ENCODE results near the gene HBE1. TPM values are rescaled to one million over a fixed set of nuclear protein-coding genes. Genes with fewer than 3 reads are reported as not detected.
"Not testable (repeated sequence)": the region's sequence is repeated elsewhere in the genome, so short reads cannot be mapped to it uniquely, and the experiment has no call there.

HBE1 gene
- total and polyA plus RNA-seq, 2 donors (not counting 1 experiment from before 2014, with no cell fraction given): not detected

DNA sequence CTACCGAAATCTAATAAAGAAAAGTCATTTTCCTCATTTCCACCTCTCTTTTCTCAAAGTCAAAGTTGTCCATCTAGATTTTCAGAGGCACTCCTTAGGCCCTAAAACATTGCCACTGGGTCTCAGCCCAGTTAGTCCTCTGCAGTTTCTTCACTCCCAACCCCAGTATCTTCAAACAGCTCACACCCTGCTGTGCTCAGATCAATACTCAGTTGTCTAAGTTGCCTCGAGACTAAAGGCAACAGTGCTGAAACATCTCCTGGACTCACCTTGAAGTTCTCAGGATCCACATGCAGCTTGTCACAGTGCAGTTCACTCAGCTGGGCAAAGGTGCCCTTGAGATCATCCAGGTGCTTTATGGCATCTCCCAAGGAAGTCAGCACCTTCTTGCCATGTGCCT lies 15.7 kb downstream of the HBE1 start:
- H4K20me1 ChIP-seq (ENCODE audit: control insufficient read depth, insufficient read depth, low read length, poor library complexity, severe bottlenecking); H3K27ac Mint-ChIP-seq; H3K9me3 ChIP-seq (ENCODE audit: control extremely low read depth in 1 of 3, control insufficient read depth in 2 of 3, insufficient read depth in 1 of 3, low read length in 2 of 3); H3K9ac ChIP-seq (ENCODE audit: low read length); H3K4me3 ChIP-seq (ENCODE audit: control extremely low read depth in 1 of 5, extremely low read depth in 1 of 5, insufficient read depth in 1 of 5, low read depth in 2 of 5, low read length in 4 of 5); ATAC-seq (ENCODE audit: low read depth); H3K27ac ChIP-seq (ENCODE audit: low read length in 2 of 2); intact Hi-C loops (cut with micrococcal nuclease); DNase-seq; H3K4me3 Mint-ChIP-seq; H3K4me1 ChIP-seq (ENCODE audit: control insufficient read depth in 2 of 2, insufficient read depth in 2 of 2, low read length in 2 of 2); H2AFZ ChIP-seq (ENCODE audit: insufficient read depth, low read depth, low read length, poor library complexity, severe bottlenecking); POLR2A ChIA-PET; H3K4me2 ChIP-seq (replicated peaks; ENCODE audit: low read depth, low read length, poor library complexity, severe bottlenecking); CTCF ChIA-PET; H3K9me3 Mint-ChIP-seq (ENCODE audit: insufficient read depth); H3K4me1 Mint-ChIP-seq; H3K27me3 ChIP-seq (replicated peaks in 1 of 4; ENCODE audit: control extremely low read depth in 1 of 4, control insufficient read depth in 3 of 4, insufficient read depth in 4 of 4, low read length in 3 of 4); H3K79me2 ChIP-seq (ENCODE audit: control insufficient read depth, insufficient read depth, low read length); H3K36me3 ChIP-seq (replicated peaks in 1 of 2; ENCODE audit: control extremely low read depth in 1 of 2, control insufficient read depth in 1 of 2, extremely low read depth in 1 of 2, insufficient read depth in 2 of 2, low read length in 1 of 2): not testable (repeated sequence)
- 88% methylated on average over 1 of the region's 2 CpGs for WGBS (ENCODE audit: insufficient coverage)
- H3K27me3 Mint-ChIP-seq: peaks cover 18% of the 10 kb centered on the region

DNA sequence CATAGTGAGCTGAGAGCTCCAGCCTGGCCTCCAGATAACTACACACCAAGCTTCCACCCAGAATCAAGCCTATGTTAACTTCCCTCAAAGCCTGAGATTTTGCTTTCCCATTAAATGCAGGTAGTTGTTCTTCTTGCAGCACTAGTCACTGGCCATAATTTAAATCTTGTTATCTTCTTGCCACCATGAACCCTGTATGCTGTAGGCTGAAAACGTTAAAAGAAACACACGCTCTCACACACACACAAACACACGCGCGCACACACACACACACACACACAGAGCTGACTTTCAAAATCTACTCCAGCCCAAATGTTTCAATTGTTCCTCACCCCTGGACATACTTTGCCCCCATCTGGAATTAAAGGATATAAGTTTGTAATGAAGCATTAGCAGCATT lies 16.3 kb downstream of the HBE1 start:
- H3K27me3 ChIP-seq (replicated peaks in 1 of 4; ENCODE audit: control extremely low read depth in 1 of 4, control insufficient read depth in 3 of 4, insufficient read depth in 4 of 4, low read length in 3 of 4); DNase-seq; H3K4me1 ChIP-seq (ENCODE audit: control insufficient read depth in 2 of 2, insufficient read depth in 2 of 2, low read length in 2 of 2); POLR2A ChIA-PET; H3K4me2 ChIP-seq (replicated peaks; ENCODE audit: low read depth, low read length, poor library complexity, severe bottlenecking); ATAC-seq (ENCODE audit: low read depth); H3K4me1 Mint-ChIP-seq; H3K9ac ChIP-seq (ENCODE audit: low read length); H2AFZ ChIP-seq (ENCODE audit: insufficient read depth, low read depth, low read length, poor library complexity, severe bottlenecking); CTCF ChIA-PET; H3K9me3 ChIP-seq (ENCODE audit: control extremely low read depth in 1 of 3, control insufficient read depth in 2 of 3, insufficient read depth in 1 of 3, low read length in 2 of 3); H3K27ac ChIP-seq (ENCODE audit: low read length in 2 of 2); intact Hi-C loops (cut with micrococcal nuclease); H3K4me3 Mint-ChIP-seq; H3K27ac Mint-ChIP-seq; H3K9me3 Mint-ChIP-seq (ENCODE audit: insufficient read depth); H4K20me1 ChIP-seq (ENCODE audit: control insufficient read depth, insufficient read depth, low read length, poor library complexity, severe bottlenecking); H3K36me3 ChIP-seq (replicated peaks in 1 of 2; ENCODE audit: control extremely low read depth in 1 of 2, control insufficient read depth in 1 of 2, extremely low read depth in 1 of 2, insufficient read depth in 2 of 2, low read length in 1 of 2); H3K4me3 ChIP-seq (ENCODE audit: control extremely low read depth in 1 of 5, extremely low read depth in 1 of 5, insufficient read depth in 1 of 5, low read depth in 2 of 5, low read length in 4 of 5); H3K79me2 ChIP-seq (ENCODE audit: control insufficient read depth, insufficient read depth, low read length): not testable (repeated sequence)
- no CpG with 5 or more reads among the region's 5 CpGs for WGBS (ENCODE audit: insufficient coverage)
- H3K27me3 Mint-ChIP-seq: peaks cover 18% of the 10 kb centered on the region

DNA sequence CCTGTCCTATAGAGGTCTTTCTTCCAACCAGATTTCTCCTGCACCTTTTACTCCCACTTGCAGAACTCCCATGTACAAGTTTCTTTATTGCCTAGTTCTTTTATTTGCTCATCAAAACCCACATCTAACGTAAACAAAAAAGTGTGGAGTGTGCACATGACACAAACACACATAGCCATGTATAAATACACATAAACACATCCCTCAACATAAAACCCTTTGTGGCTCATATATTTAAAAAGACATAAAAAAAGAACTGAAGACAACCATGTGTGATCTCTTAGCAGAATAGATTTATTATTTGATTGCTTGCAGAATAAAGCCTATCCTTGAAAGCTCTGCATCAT lies 16.9 kb downstream of the HBE1 start:
- ATAC-seq (ENCODE audit: low read depth): no peak
- no peaks in the 10 kb centered on the region for H3K9me3 ChIP-seq (ENCODE audit: control extremely low read depth in 1 of 3, control insufficient read depth in 2 of 3, insufficient read depth in 1 of 3, low read length in 2 of 3)
- CTCF ChIA-PET: no interaction called here
- no peak overlapping the region for H3K4me3 ChIP-seq (ENCODE audit: control extremely low read depth in 1 of 5, extremely low read depth in 1 of 5, insufficient read depth in 1 of 5, low read depth in 2 of 5, low read length in 4 of 5)
- no peak overlapping the region for H3K4me2 ChIP-seq (replicated peaks; ENCODE audit: low read depth, low read length, poor library complexity, severe bottlenecking)
- H3K79me2 ChIP-seq (ENCODE audit: control insufficient read depth, insufficient read depth, low read length): no peaks in the 10 kb centered on the region
- H3K27me3 ChIP-seq (replicated peaks in 1 of 4; ENCODE audit: control extremely low read depth in 1 of 4, control insufficient read depth in 3 of 4, insufficient read depth in 4 of 4, low read length in 3 of 4): no peaks in the 10 kb centered on the region
- H4K20me1 ChIP-seq (ENCODE audit: control insufficient read depth, insufficient read depth, low read length, poor library complexity, severe bottlenecking): no peaks in the 10 kb centered on the region
- POLR2A ChIA-PET: no interaction called here
- H3K27ac ChIP-seq (ENCODE audit: low read length in 2 of 2): no peak overlapping the region
- Mint-ChIP-seq H3K27ac (no peak overlapping the region), H3K4me1 (no peaks in the 10 kb centered on the region), H3K9me3 (ENCODE audit: insufficient read depth) (no peaks in the 10 kb centered on the region), H3K4me3 (no peak overlapping the region), H3K27me3 (peaks cover 18% of the 10 kb centered on the region)
- H3K36me3 ChIP-seq (replicated peaks in 1 of 2; ENCODE audit: control extremely low read depth in 1 of 2, control insufficient read depth in 1 of 2, extremely low read depth in 1 of 2, insufficient read depth in 2 of 2, low read length in 1 of 2): no peaks in the 10 kb centered on the region
- no peak overlapping the region for H3K9ac ChIP-seq (ENCODE audit: low read length)
- DNase-seq: no peak
- no peak for TF ChIP-seq EZH2 (IDR thresholded peaks at IDR 0.05; ENCODE audit: borderline replicate concordance, insufficient read depth, low read depth, low read length, poor library complexity, severe bottlenecking)
- TF ChIP-seq, protein P1, sequence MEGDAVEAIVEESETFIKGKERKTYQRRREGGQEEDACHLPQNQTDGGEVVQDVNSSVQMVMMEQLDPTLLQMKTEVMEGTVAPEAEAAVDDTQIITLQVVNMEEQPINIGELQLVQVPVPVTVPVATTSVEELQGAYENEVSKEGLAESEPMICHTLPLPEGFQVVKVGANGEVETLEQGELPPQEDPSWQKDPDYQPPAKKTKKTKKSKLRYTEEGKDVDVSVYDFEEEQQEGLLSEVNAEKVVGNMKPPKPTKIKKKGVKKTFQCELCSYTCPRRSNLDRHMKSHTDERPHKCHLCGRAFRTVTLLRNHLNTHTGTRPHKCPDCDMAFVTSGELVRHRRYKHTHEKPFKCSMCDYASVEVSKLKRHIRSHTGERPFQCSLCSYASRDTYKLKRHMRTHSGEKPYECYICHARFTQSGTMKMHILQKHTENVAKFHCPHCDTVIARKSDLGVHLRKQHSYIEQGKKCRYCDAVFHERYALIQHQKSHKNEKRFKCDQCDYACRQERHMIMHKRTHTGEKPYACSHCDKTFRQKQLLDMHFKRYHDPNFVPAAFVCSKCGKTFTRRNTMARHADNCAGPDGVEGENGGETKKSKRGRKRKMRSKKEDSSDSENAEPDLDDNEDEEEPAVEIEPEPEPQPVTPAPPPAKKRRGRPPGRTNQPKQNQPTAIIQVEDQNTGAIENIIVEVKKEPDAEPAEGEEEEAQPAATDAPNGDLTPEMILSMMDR (IDR thresholded peaks at IDR 0.05): no peak
- no peak overlapping the region for H2AFZ ChIP-seq (ENCODE audit: insufficient read depth, low read depth, low read length, poor library complexity, severe bottlenecking)
- no CpG with 5 or more reads among the region's 1 CpG for WGBS (ENCODE audit: insufficient coverage)
- H3K4me1 ChIP-seq (ENCODE audit: control insufficient read depth in 2 of 2, insufficient read depth in 2 of 2, low read length in 2 of 2): no peaks in the 10 kb centered on the region
- intact Hi-C loops (cut with micrococcal nuclease): no loop called here

Data from B cell (primary cell).